Tibial nerve (tissue), 4 donors: ENCODE data around the gene HAUS2. TPM values are rescaled to one million over a fixed set of nuclear protein-coding genes. Genes with fewer than 3 reads are reported as not detected.

ENCODE experiments used
- DNase-seq, 2 donors: peaks; one replicate each; pipeline ENCODE4 v3.0.0-alpha.2; 2019; ENCODE audit warnings: low spot score in 2 of 2
- H3K27ac ChIP-seq, 4 donors: fragments of 200-600 bp; sonication (generic) in 3 of 4; one replicate each; pipeline ENCODE4 v1.5.1; 2017 to 2019; ENCODE audit warnings: mild to moderate bottlenecking in 1 of 4
- H3K27me3 ChIP-seq, 2 donors: fragments of 200-600 bp; sonication (generic) in 1 of 2; one replicate each; pipeline versions ENCODE4 v1.5.1 to v1.6.0; 2017 to 2019
- H3K36me3 ChIP-seq, 3 donors: fragments of 200-600 bp; sonication (generic); one replicate each; pipeline ENCODE4 v1.5.1; 2018 to 2019
- H3K4me1 ChIP-seq, 4 donors: fragments of 200-600 bp; sonication (generic) in 3 of 4; one replicate each; pipeline ENCODE4 v1.5.1; 2017 to 2019
- H3K4me3 ChIP-seq, 4 donors: fragments of 200-600 bp; sonication (generic) in 3 of 4; one replicate each; pipeline ENCODE4 v1.5.1; 2017 to 2019; ENCODE audit warnings: mild to moderate bottlenecking in 1 of 4, moderate library complexity in 1 of 4
- H3K9me3 ChIP-seq, 4 donors: fragments of 200-600 bp; sonication (generic) in 3 of 4; one replicate each; pipeline ENCODE4 v1.5.1; 2017 to 2019
- EP300 ChIP-seq, 2 donors: sonication (generic); formaldehyde crosslinking; IDR thresholded peaks; one replicate each; pipeline ENCODE4 v1.6.1; 2017; ENCODE audit warnings: antibody characterized with exemption in 2 of 2, mild to moderate bottlenecking in 1 of 2
- POLR2A ChIP-seq, 2 donors: fragments of 450-650 bp; IDR thresholded peaks; one replicate each; pipeline ENCODE4 v1.6.1; 2017; ENCODE audit warnings: antibody characterized with exemption in 2 of 2, mild to moderate bottlenecking in 2 of 2, moderate library complexity in 2 of 2
- WGBS, 2 donors: methylation state at CpG; one replicate each; pipeline ENCODE4 v1.1.5; 2018; 5-methylcytosine and 5-hydroxymethylcytosine counted together
- total RNA-seq, 4 donors: library from RNA; depleted of rRNA; stranded (reverse); fragments of >200 nt; gene quantifications; one replicate each; pipeline ENCODE4 v1.1.0, GENCODE V29; 2016
- TF ChIP-seq, protein P1 (sequence below), 5 experiments: fragments of 200-600 bp in 3 of 5; fragments of 450-650 bp in 2 of 5; sonication (generic) in 3 of 5; IDR thresholded peaks; one replicate each; pipeline ENCODE4 v1.5.1; 2016 to 2019; ENCODE audit warnings: antibody characterized with exemption in 5 of 5, mild to moderate bottlenecking in 3 of 5, moderate library complexity in 2 of 5

HAUS2 gene
- 10 to 100 TPM; 17.1 to 29.1 (median 24.2) TPM for total RNA-seq

DNA sequence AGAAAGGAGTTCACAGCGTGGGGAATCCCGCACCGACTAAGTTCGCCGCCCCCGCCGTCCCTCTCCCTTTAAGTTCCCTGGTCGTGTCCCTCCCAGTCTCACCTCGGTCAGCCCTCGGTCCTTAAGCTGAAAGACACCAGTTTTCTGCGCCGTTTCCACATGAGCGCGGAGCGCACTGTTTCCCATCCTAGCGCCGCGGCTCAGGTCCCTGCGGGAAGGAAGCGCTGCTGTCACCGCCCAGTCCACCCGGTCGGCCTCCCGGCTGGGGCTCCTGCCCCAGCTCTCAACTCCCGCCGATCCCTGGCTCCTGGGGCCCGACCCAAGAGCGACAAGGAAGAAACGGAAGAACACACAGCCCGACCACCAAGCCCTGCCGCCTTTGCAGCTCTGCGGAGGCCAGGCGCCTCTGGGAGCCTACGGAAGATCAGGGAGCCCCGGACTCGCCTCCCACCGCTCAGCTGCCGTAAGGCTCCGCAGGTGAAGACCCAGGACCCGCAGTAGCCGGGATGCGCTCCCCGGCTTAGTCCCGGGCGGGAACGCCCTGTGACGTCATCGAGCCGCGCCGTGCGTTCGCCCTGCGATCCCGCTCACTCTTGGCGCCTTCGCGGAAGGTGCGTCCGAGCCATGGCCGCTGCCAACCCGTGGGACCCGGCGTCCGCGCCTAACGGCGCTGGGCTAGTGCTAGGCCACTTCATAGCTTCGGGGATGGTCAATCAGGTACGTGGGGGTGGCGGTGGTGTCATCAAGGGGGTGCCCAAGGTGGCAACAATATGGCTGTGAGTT lies at the start of gene HAUS2, which contains the start of gene LRRC57:
Gene HAUS2, plus strand, starts transcription at position 590 of the 783 bp plus-strand sequence. Its CDS starts 35 bp downstream, at position 625.
Gene LRRC57, minus strand, starts transcription at position 545 of the 783 bp plus-strand sequence. Its CDS starts 359 bp downstream, at position 186.
- Histone ChIP-seq H3K36me3 (peaks cover 0 to 26% (median 5%) of the 10 kb centered on the region in 3 donors), H3K9me3 (no peaks in the 10 kb centered on the region), H3K4me1 (peaks cover 0 to 38% (median 22%) of the 10 kb centered on the region in 4 donors), H3K27ac (peak within 1 kb of the TSS; percentile 80 to 98 (median 95)), H3K4me3 (peak within 1 kb of the TSS; percentile 75 to 96 (median 88)), H3K27me3 (no peaks in the 10 kb centered on the region)
- 1% methylated on average over 40 to 67 of the region's 71 CpGs for WGBS, 2 donors
- peak; percentile 64 to 66 for DNase-seq
- peak; percentile 72 to 89 for TF ChIP-seq POLR2A (IDR thresholded peaks at IDR 0.05)
- TF ChIP-seq, protein P1, sequence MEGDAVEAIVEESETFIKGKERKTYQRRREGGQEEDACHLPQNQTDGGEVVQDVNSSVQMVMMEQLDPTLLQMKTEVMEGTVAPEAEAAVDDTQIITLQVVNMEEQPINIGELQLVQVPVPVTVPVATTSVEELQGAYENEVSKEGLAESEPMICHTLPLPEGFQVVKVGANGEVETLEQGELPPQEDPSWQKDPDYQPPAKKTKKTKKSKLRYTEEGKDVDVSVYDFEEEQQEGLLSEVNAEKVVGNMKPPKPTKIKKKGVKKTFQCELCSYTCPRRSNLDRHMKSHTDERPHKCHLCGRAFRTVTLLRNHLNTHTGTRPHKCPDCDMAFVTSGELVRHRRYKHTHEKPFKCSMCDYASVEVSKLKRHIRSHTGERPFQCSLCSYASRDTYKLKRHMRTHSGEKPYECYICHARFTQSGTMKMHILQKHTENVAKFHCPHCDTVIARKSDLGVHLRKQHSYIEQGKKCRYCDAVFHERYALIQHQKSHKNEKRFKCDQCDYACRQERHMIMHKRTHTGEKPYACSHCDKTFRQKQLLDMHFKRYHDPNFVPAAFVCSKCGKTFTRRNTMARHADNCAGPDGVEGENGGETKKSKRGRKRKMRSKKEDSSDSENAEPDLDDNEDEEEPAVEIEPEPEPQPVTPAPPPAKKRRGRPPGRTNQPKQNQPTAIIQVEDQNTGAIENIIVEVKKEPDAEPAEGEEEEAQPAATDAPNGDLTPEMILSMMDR (IDR thresholded peaks at IDR 0.05): peak in 2 of 5 experiments; percentile 31 to 40
- TF ChIP-seq EP300 (IDR thresholded peaks at IDR 0.05): peak in 1 of 2 donors; percentile 97

DNA sequence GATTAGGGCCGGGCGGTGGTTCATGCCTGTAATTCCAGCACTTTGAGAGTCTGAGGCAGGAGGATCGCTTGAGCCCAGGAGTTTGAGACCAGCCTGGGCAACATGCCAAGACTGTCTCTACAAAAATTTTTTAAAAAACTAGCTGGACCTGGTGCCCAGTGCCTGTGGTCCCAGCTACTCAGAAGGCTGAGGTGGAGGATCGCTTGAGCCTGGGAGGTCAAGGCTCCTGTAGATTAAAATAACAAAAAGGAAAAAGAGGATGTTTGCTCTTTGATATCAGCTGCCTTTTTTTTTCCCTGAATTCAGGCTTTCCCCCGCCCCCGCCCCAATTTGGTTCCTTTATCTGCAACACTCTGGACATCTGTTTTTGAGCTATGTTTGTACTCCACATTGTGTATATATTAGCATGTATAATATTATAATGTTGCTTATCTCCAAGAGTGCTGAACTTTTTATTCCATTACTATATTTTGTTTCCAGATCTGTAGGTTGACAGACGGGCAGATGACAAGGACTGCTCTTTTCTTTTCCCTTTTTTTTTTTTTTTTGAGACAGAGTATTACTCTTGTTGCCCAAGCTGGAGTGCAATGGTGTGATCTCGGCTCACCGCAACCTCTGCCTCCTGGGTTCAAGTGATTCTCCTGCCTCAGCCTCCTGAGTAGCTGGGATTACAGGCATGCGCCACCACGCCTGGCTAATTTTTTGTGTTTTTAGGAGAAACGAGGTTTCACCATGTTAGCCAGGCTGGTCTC lies 48.6 kb upstream of the HAUS2 start:
- Histone ChIP-seq H3K4me1 (peaks cover 0 to 73% (median 27%) of the 10 kb centered on the region in 4 donors), H3K27me3 (no peaks in the 10 kb centered on the region), H3K27ac (peak overlapping the region in 3 of 4 donors; percentile 36 to 88 (median 57)), H3K9me3 (no peaks in the 10 kb centered on the region), H3K4me3 (no peak overlapping the region), H3K36me3 (no peaks in the 10 kb centered on the region)
- DNase-seq: no peak
- WGBS, 2 donors: 77 to 79% methylated on average over 12 of the region's 12 CpGs
- TF ChIP-seq POLR2A (IDR thresholded peaks at IDR 0.05) (no peak), EP300 (IDR thresholded peaks at IDR 0.05) (no peak)
- TF ChIP-seq, protein P1 (IDR thresholded peaks at IDR 0.05): no peak

DNA sequence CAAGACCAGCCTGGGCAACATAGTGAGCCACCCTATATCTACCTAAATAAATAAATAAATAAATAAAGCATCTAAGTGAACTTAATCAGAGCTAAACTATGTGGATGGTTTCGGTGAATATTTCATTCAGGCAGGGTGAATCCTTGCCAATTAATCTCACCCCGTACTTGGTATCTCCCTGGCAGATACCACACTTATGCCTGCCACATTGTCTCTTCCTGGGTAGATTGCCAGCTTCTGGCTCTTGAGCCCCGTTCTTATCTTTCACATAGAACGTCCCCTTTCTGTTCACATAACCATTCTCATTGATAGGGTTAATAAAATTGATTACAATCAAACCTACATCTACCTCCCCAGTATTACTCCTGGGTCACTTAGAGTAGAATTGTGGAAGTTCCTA lies 46.2 kb upstream of the HAUS2 start:
- Histone ChIP-seq H3K4me1 (peaks cover 0 to 63% (median 20%) of the 10 kb centered on the region in 4 donors), H3K9me3 (no peaks in the 10 kb centered on the region), H3K36me3 (no peaks in the 10 kb centered on the region), H3K4me3 (no peak overlapping the region), H3K27me3 (no peaks in the 10 kb centered on the region), H3K27ac (no peak overlapping the region)
- no peak for DNase-seq
- TF ChIP-seq, protein P1 (IDR thresholded peaks at IDR 0.05): no peak
- TF ChIP-seq POLR2A (IDR thresholded peaks at IDR 0.05) (no peak), EP300 (IDR thresholded peaks at IDR 0.05) (no peak)
- WGBS, 2 donors: 87 to 90% methylated on average over 4 of the region's 4 CpGs

DNA sequence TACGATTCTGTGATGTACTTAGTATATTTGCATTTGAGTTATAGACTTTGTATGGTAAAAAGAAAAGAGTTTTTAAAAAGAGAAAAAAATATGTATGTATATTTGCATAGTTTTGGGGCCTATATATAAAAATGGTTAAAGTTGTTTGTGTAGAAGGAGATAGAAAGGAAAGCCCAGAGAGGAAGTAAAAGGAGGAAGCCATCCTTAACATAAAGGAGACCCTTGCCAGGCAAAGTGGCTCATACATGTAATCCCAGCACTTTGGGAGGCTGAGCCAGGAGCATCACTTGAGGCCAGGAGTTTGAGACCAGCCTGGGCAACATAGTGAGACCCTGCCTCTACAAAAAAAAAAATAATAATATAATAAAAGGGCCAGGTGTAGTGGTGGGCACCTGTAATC lies 44.8 kb upstream of the HAUS2 start:
- 89 to 91% methylated on average over 1 of the region's 1 CpG for WGBS, 2 donors
- no peak for TF ChIP-seq POLR2A (IDR thresholded peaks at IDR 0.05)
- TF ChIP-seq EP300 (IDR thresholded peaks at IDR 0.05): no peak
- TF ChIP-seq, protein P1 (IDR thresholded peaks at IDR 0.05): no peak
- Histone ChIP-seq H3K27me3 (no peaks in the 10 kb centered on the region), H3K36me3 (no peaks in the 10 kb centered on the region), H3K4me1 (peaks cover 0 to 58% (median 17%) of the 10 kb centered on the region in 4 donors), H3K27ac (peak overlapping the region in 1 of 4 donors; percentile 50), H3K4me3 (no peak overlapping the region), H3K9me3 (no peaks in the 10 kb centered on the region)
- DNase-seq: no peak
